PC-3 (cell line): Measurements from ENCODE around the gene TTC39B. TPM values are rescaled to one million over a fixed set of nuclear protein-coding genes. Genes with fewer than 3 reads are reported as not detected.
A peak's percentile ranks its signal among the peaks of the same experiment; 100 is the strongest.

ENCODE experiments used
- ATAC-seq: fragments of 200-7000 bp; cut with Tn5 transposase; 2 replicates; pipeline ENCODE4 v1.9.1; 2020; ENCODE audit warnings: mild to moderate bottlenecking, moderate library complexity
- BruUV-seq: library from RNA; stranded (reverse); fragments of 400-500 nt; replicated peaks from 2 replicates; lab custom pipeline; 2021; lab: Mats Ljungman, UMichigan
- CTCF ChIA-PET: fragments of 300-600 bp; sonication (Branson Sonifier 250); formaldehyde crosslinking; loops from one replicate; lab custom pipeline; 2022; ENCODE audit warnings: antibody characterized with exemption; lab: Charles Lee
- POLR2A ChIA-PET: fragments of 300-600 bp; sonication (Branson Sonifier 250); formaldehyde crosslinking; loops from one replicate; lab custom pipeline; 2022; ENCODE audit warnings: antibody characterized with exemption; ENCODE audit not compliant: unreplicated experiment; lab: Charles Lee
- DNase-seq: peaks from one replicate; pipeline ENCODE4 v3.0.0-alpha.2; 2015
- H2AFZ ChIP-seq: fragments of 300-600 bp; sonication (generic); 2 replicates; pipeline ENCODE4 v1.6.0; 2016; ENCODE audit warnings: antibody characterized with exemption, low read length
- H3F3A ChIP-seq: fragments of 300-600 bp; sonication (generic); one replicate; pipeline ENCODE4 v1.6.0; 2017; ENCODE audit warnings: antibody characterized with exemption, low read length, control low read depth, mild to moderate bottlenecking; ENCODE audit not compliant: unreplicated experiment
- H3K27ac ChIP-seq: fragments of 300-600 bp; sonication (generic); 2 replicates; pipeline ENCODE4 v1.5.1; 2016; ENCODE audit warnings: mild to moderate bottlenecking, low read length
- H3K27me3 ChIP-seq: fragments of 300-600 bp; sonication (generic); 2 replicates; pipeline ENCODE4 v1.6.1; 2016; ENCODE audit warnings: low read length, mixed read lengths
- H3K36me3 ChIP-seq: fragments of 300-600 bp; sonication (generic); 2 replicates; pipeline ENCODE4 v1.6.1; 2016; ENCODE audit warnings: low read depth, mixed run types, low read length, mixed read lengths
- H3K4me1 ChIP-seq: fragments of 300-600 bp; sonication (generic); 2 replicates; pipeline ENCODE4 v1.5.1; 2016; ENCODE audit warnings: low read length; ENCODE audit not compliant: insufficient read depth
- H3K4me2 ChIP-seq: fragments of 300-600 bp; sonication (generic); 2 replicates; pipeline ENCODE4 v1.6.0; 2016; ENCODE audit warnings: low read length
- H3K4me3 ChIP-seq: fragments of 300-600 bp; sonication (generic); 2 replicates; pipeline ENCODE4 v1.5.1; 2016; ENCODE audit warnings: mild to moderate bottlenecking, low read length, mixed read lengths
- H3K79me2 ChIP-seq: fragments of 300-600 bp; sonication (generic); 2 replicates; pipeline ENCODE4 v1.6.1; 2017; ENCODE audit warnings: low read length, mixed read lengths
- H3K9ac ChIP-seq: fragments of 300-600 bp; sonication (generic); 2 replicates; pipeline ENCODE4 v1.6.0; 2016; ENCODE audit warnings: mild to moderate bottlenecking, low read length
- H3K9me2 ChIP-seq: fragments of 300-600 bp; sonication (generic); replicated peaks from 2 replicates; pipeline ENCODE4 v1.6.1; 2016; ENCODE audit warnings: mixed run types, low read length, mixed read lengths
- H3K9me3 ChIP-seq: fragments of 300-600 bp; sonication (generic); 2 replicates; pipeline ENCODE4 v1.6.1; 2016; ENCODE audit warnings: low read length, mixed read lengths
- H4K20me1 ChIP-seq: fragments of 300-600 bp; sonication (generic); 2 replicates; pipeline ENCODE4 v1.6.1; 2016; ENCODE audit warnings: low read length, mixed read lengths
- EZH2 ChIP-seq: fragments of 300-600 bp; sonication (generic); IDR thresholded peaks from one replicate; pipeline ENCODE4 v1.6.1; 2017; ENCODE audit warnings: antibody characterized with exemption, mild to moderate bottlenecking, low read length; ENCODE audit not compliant: unreplicated experiment
- EZH2phosphoT487 ChIP-seq: fragments of 300-600 bp; sonication (generic); IDR thresholded peaks from 2 replicates; pipeline ENCODE4 v1.6.1; 2018; ENCODE audit warnings: mild to moderate bottlenecking, antibody characterized with exemption, low read length, borderline replicate concordance
- intact Hi-C: fragments of 100-400 bp; cut with micrococcal nuclease; formaldehyde crosslinking; loops from 2 replicates; pipeline ENCODE4 v1.9.0; 2023
- total RNA-seq: library from RNA; depleted of rRNA; stranded (reverse); fragments of >200 nt; gene quantifications from 2 replicates; pipeline ENCODE4 v1.2.3, GENCODE V29; 2014
- TF ChIP-seq, protein P1 (sequence below): fragments of 300-600 bp; sonication (generic); conservative IDR thresholded peaks from 2 replicates; pipeline ENCODE4 v1.5.1; 2017; ENCODE audit warnings: antibody characterized with exemption, low read depth, mild to moderate bottlenecking, low read length

TTC39B gene
- total RNA-seq, 1 experiment from 2014 or later: 1.5 TPM

DNA sequence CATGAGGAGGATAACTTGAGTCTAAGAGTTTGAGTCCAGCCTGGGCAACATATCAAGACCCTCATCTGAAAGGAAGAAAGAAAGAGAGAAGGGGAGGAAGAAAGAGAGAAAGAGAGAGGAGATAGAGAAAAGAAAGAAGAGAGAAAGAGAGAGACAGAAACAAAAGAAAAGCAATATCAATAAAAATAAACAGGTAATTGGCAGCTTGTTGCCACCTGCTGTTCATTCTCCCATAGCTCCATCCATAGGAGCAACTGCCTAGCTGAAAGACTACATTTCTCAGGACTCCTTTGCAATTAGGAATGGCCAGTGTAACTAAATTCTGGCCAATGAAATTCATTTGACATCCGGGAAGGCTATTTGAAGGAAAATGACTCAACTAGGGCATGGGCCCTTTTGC, 4.6 kb upstream of the TTC39B start:
- CTCF ChIA-PET: interaction anchor here (0.9 kb wide), 1 partner anchor 34 kb away, joined by 3 read pairs; no protein-coding TSS in a partner anchor
- H3K27ac ChIP-seq: no peak overlapping the region
- H2AFZ ChIP-seq: no peak overlapping the region; the same call in 1 of the 2 replicates
- H3K9me2 ChIP-seq: no peaks in the 10 kb centered on the region
- no peaks in the 10 kb centered on the region for H4K20me1 ChIP-seq
- H3K27me3 ChIP-seq: no peaks in the 10 kb centered on the region
- intact Hi-C loops: no loop called here
- H3K4me2 ChIP-seq: peak overlapping the region; percentile 49; the same call in 1 of the 2 replicates
- POLR2A ChIA-PET: no interaction called here
- no peaks in the 10 kb centered on the region for H3K79me2 ChIP-seq
- ATAC-seq: no peak
- H3K4me1 ChIP-seq: peaks cover 16% of the 10 kb centered on the region
- peak; percentile 58 for DNase-seq
- no peaks in the 10 kb centered on the region for H3K9me3 ChIP-seq
- BruUV-seq: no TSS peak
- no peak overlapping the region for H3K9ac ChIP-seq
- no peaks in the 10 kb centered on the region for H3K36me3 ChIP-seq
- H3F3A ChIP-seq: no peaks in the 10 kb centered on the region
- TF ChIP-seq, protein P1, sequence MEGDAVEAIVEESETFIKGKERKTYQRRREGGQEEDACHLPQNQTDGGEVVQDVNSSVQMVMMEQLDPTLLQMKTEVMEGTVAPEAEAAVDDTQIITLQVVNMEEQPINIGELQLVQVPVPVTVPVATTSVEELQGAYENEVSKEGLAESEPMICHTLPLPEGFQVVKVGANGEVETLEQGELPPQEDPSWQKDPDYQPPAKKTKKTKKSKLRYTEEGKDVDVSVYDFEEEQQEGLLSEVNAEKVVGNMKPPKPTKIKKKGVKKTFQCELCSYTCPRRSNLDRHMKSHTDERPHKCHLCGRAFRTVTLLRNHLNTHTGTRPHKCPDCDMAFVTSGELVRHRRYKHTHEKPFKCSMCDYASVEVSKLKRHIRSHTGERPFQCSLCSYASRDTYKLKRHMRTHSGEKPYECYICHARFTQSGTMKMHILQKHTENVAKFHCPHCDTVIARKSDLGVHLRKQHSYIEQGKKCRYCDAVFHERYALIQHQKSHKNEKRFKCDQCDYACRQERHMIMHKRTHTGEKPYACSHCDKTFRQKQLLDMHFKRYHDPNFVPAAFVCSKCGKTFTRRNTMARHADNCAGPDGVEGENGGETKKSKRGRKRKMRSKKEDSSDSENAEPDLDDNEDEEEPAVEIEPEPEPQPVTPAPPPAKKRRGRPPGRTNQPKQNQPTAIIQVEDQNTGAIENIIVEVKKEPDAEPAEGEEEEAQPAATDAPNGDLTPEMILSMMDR: peak; percentile 28; the same call in 1 of the 2 replicates
- TF ChIP-seq EZH2phosphoT487: no peak
- no peak overlapping the region for H3K4me3 ChIP-seq

DNA sequence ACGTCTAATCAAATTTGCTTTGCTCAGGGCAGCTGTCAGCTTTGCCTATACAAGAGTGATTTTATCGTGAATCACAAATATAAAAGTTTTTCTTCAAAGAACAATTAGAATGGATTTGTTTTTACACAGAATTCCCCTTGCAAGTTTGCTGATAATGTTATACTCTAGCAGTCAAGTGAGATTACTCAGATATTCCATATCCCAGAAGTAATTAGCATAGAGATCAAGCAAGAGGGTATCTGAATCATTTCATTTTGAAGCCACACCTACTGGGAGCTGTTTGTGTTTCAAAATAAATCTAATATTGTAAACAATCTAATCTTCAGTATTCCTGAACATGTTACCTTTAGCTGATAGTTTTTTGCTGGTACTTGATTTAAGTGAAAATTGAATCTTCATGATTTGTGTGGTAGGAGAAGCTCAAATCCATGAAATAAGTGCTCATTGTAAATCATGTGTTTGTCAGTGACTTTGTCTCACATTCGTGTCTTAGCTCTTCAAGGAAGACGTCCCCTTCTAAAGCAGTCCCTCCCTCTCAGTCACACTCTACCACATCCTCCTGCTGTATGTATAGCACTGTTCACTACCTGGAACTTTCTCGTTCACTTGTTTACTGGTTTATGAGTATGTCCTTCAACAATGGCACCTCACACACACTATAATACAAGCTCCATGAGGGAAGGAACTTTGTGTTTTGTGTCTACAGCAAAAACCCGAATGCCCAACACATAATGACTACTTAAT, 3.3 kb upstream of the TTC39B start:
- Histone ChIP-seq H4K20me1 (no peaks in the 10 kb centered on the region), H3K79me2 (no peaks in the 10 kb centered on the region), H3K36me3 (no peaks in the 10 kb centered on the region), H3K4me3 (no peak overlapping the region), H3K4me2 (no peak overlapping the region), H3K9me2 (no peaks in the 10 kb centered on the region), H2AFZ (no peak overlapping the region), H3F3A (no peaks in the 10 kb centered on the region), H3K27me3 (no peaks in the 10 kb centered on the region), H3K9me3 (no peaks in the 10 kb centered on the region), H3K4me1 (peaks cover 23% of the 10 kb centered on the region), H3K27ac (no peak overlapping the region), H3K9ac (no peak overlapping the region)
- no peak for DNase-seq
- POLR2A ChIA-PET: interaction anchor here (0.6 kb wide), 1 partner anchor 32 kb away, joined by 6 read pairs; no protein-coding TSS in a partner anchor
- intact Hi-C loops: no loop called here
- CTCF ChIA-PET: no interaction called here
- ATAC-seq: no peak
- no TSS peak for BruUV-seq
- TF ChIP-seq, protein P1: no peak
- TF ChIP-seq EZH2phosphoT487: no peak
- TF ChIP-seq EZH2: no peak

DNA sequence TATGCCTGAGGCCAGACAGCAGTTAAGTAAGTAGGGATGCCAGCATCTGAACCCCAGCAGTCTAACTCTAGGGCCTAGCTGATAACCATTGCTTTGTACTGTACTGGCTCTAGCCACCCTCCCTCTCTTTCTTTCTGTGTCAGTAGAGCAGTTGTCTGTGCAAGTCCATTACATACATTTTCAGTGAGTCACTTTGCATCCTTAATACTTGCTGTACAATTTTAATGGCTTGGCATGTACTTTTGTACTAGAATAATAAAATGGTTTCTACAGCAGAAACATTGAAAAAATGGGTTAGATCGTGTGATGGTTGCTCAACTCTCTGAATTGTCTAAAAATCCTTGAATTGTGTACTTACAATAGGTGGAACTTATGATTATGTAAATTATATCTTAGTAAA, 1.5 kb upstream of the TTC39B start:
- no TSS peak for BruUV-seq
- Histone ChIP-seq H3K4me2 (no peak overlapping the region), H3K9me3 (no peaks in the 10 kb centered on the region), H3K79me2 (no peaks in the 10 kb centered on the region), H3K9me2 (no peaks in the 10 kb centered on the region), H3K4me3 (no peak overlapping the region), H2AFZ (no peak overlapping the region), H3K27ac (no peak overlapping the region), H3K9ac (no peak overlapping the region), H3F3A (no peaks in the 10 kb centered on the region), H4K20me1 (no peaks in the 10 kb centered on the region), H3K36me3 (no peaks in the 10 kb centered on the region), H3K4me1 (peaks cover 23% of the 10 kb centered on the region), H3K27me3 (no peaks in the 10 kb centered on the region)
- TF ChIP-seq EZH2phosphoT487 (no peak), EZH2 (no peak)
- intact Hi-C loops: no loop called here
- ATAC-seq: no peak
- ChIA-PET POLR2A (no interaction called here), CTCF (no interaction called here)
- peak; percentile 32 for DNase-seq
